PC-9 (cell line): Measurements from ENCODE around the gene SLCO6A1.

Experiments
- EZH2 ChIP-seq: fragments of 200-600 bp; sonication (generic); IDR thresholded peaks from 2 replicates; pipeline ENCODE4 v1.8.0; 2017; ENCODE audit warnings: antibody characterized with exemption, low read depth
- TF ChIP-seq, protein P1 (sequence below): fragments of 200-600 bp; sonication (generic); conservative IDR thresholded peaks from 2 replicates; pipeline ENCODE4 v1.6.1; 2017; ENCODE audit warnings: mixed run types, antibody characterized with exemption, mild to moderate bottlenecking, moderate library complexity

DNA sequence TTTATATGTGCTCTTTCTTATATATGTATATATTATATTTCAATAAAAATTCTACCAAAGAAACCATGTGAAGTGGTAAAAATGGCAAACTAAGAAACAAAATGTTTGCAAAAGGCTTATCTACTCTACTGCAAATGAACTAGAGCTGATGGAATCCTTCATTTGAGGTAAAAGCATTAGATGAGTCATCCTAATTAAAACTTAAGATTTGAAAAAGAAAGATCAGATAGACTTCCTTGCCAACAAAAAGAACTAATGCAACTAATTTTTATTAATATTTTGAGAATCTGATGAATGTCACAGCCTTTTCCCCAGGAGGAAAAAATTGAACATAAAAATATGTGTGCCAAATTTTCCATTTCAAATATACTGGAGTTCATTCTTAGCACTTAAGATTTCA lies 118.6 kb downstream of the SLCO6A1 start:
- TF ChIP-seq, protein P1, sequence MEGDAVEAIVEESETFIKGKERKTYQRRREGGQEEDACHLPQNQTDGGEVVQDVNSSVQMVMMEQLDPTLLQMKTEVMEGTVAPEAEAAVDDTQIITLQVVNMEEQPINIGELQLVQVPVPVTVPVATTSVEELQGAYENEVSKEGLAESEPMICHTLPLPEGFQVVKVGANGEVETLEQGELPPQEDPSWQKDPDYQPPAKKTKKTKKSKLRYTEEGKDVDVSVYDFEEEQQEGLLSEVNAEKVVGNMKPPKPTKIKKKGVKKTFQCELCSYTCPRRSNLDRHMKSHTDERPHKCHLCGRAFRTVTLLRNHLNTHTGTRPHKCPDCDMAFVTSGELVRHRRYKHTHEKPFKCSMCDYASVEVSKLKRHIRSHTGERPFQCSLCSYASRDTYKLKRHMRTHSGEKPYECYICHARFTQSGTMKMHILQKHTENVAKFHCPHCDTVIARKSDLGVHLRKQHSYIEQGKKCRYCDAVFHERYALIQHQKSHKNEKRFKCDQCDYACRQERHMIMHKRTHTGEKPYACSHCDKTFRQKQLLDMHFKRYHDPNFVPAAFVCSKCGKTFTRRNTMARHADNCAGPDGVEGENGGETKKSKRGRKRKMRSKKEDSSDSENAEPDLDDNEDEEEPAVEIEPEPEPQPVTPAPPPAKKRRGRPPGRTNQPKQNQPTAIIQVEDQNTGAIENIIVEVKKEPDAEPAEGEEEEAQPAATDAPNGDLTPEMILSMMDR, result no peak
- TF ChIP-seq EZH2, result no peak
